ENCODE data around the gene KLHL29. TPM values are rescaled to one million over a fixed set of nuclear protein-coding genes. Genes with fewer than 3 reads are reported as not detected.

Gene KLHL29
- total RNA-seq, 1 experiment from 2014 or later: 2.4 TPM

GRCh38 chr2:23662941-23663920, 278.3 kb downstream of the KLHL29 start:
- no CpG with 5 or more reads among the region's 46 CpGs for WGBS (ENCODE audit: extremely low coverage, insufficient read length, low lambda C conversion rate)
- Histone ChIP-seq H3K23me2 (ENCODE audit: insufficient read length, low read depth, low read length, poor library complexity, severe bottlenecking) (no peaks in the 10 kb centered on the region), H4K8ac (replicated peaks; ENCODE audit: insufficient read length, low read depth, low read length) (no peak overlapping the region), H3K27ac (ENCODE audit: insufficient read length, low read depth, low read length) (no peak overlapping the region), H3K14ac (ENCODE audit: insufficient read depth, low read length) (no peak overlapping the region; the same call in 1 of the 2 replicates), H4K5ac (ENCODE audit: insufficient read length, low read depth, low read length) (no peak overlapping the region), H3K79me1 (ENCODE audit: insufficient read depth, low read depth, low read length, poor library complexity, severe bottlenecking) (no peaks in the 10 kb centered on the region), H3K27me3 (ENCODE audit: insufficient read depth, low read length) (no peaks in the 10 kb centered on the region), H4K20me1 (ENCODE audit: control insufficient read depth, insufficient read depth, insufficient read length) (no peaks in the 10 kb centered on the region), H3K23ac (ENCODE audit: insufficient read length, low read depth, low read length) (no peak overlapping the region), H3K4ac (ENCODE audit: low read depth, low read length) (no peak overlapping the region), H2BK120ac (ENCODE audit: low read depth, low read length, poor library complexity, severe bottlenecking) (no peak overlapping the region), H3K9me3 (ENCODE audit: control insufficient read depth, low read depth, low read length) (no peaks in the 10 kb centered on the region), H2BK20ac (ENCODE audit: low read depth, low read length, poor library complexity, severe bottlenecking) (no peak overlapping the region), H2BK5ac (ENCODE audit: insufficient read length, low read length) (no peak overlapping the region), H3K18ac (ENCODE audit: insufficient read length, low read depth, low read length) (no peak overlapping the region), H4K91ac (ENCODE audit: insufficient read length, low read depth, low read length) (no peak overlapping the region), H2BK15ac (ENCODE audit: low read depth, low read length) (no peak overlapping the region; the same call in 1 of the 2 replicates), H3K56ac (ENCODE audit: insufficient read length, low read depth, low read length) (no peak overlapping the region), H3K79me2 (ENCODE audit: insufficient read depth, low read length) (no peaks in the 10 kb centered on the region), H3K4me1 (ENCODE audit: insufficient read depth, low read length) (no peaks in the 10 kb centered on the region), H2AFZ (ENCODE audit: low read length) (no peak overlapping the region), H3K4me2 (ENCODE audit: insufficient read depth, insufficient read length, low read length) (no peak overlapping the region), H2AK5ac (ENCODE audit: insufficient read length, low read length) (no peak overlapping the region), H3T11ph (ENCODE audit: low read length) (no peak overlapping the region), H3K9ac (ENCODE audit: extremely low read depth, insufficient read length, low read length) (no peak overlapping the region), H2BK12ac (ENCODE audit: insufficient read length, low read depth, low read length) (no peak overlapping the region)
- no peak for DNase-seq
- Mint-ChIP-seq H3K4me3 (no peak overlapping the region), H3K27me3 (ENCODE audit: low read depth) (peaks cover 2% of the 10 kb centered on the region), H3K36me3 (ENCODE audit: insufficient read depth in 1 of 3, low read depth in 3 of 3) (peaks cover 0 to 1% (median 0%) of the 10 kb centered on the region in 3 experiments; a peak in 1 of 7 replicates), H3K9me3 (no peaks in the 10 kb centered on the region; a peak in 1 of 5 replicates), H3K27ac (no peak overlapping the region; a peak in 1 of 7 replicates), H3K4me1 (no peaks in the 10 kb centered on the region)
- TF ChIP-seq CTCF (conservative IDR thresholded peaks at IDR 0.05): no peak
